ENCODE data around the gene TAX1BP3. TPM values are rescaled to one million over a fixed set of nuclear protein-coding genes. Genes with fewer than 3 reads are reported as not detected.

The TAX1BP3 gene
- total and polyA plus RNA-seq, 4 experiments from 2014 or later: 12.7 to 32.3 (median 20.7) TPM

GRCh38 chr17:3641014-3641413, 27.4 kb downstream of the TAX1BP3 start:
- no peak overlapping the region for H3K4me3 Mint-ChIP-seq
- peaks cover 5 to 22% (median 13%) of the 10 kb centered on the region in 4 donors for H3K4me1 Mint-ChIP-seq
- Histone ChIP-seq H3K4me1 (ENCODE audit: insufficient read depth, low read length) (peaks cover 5% of the 10 kb centered on the region), H3K4me3 (ENCODE audit: low read length in 2 of 2) (no peak overlapping the region), H3K9me3 (ENCODE audit: control insufficient read depth in 1 of 2, low read length in 2 of 2) (no peaks in the 10 kb centered on the region), H3K36me3 (ENCODE audit: insufficient read depth, low read length) (no peaks in the 10 kb centered on the region), H3K27ac (ENCODE audit: low read depth, low read length) (no peak overlapping the region), H3K27me3 (ENCODE audit: insufficient read depth, low read length) (no peaks in the 10 kb centered on the region)
- DNase-seq: no peak
- ChIA-PET POLR2A (ENCODE audit: partially characterized antibody) (no interaction called here), CTCF (ENCODE audit: partially characterized antibody) (interaction anchor here (1.1 kb wide), 1 partner anchor 98 kb away, joined by 3 read pairs; no protein-coding TSS in a partner anchor)
- H3K27ac Mint-ChIP-seq: no peak overlapping the region
- intact Hi-C loops (cut with micrococcal nuclease): no loop called here
- no peaks in the 10 kb centered on the region for H3K9me3 Mint-ChIP-seq
- peaks cover 7% of the 10 kb centered on the region in 2 donors for H3K36me3 Mint-ChIP-seq
- H3K27me3 Mint-ChIP-seq: no peaks in the 10 kb centered on the region

- CTCF ChIA-PET (ENCODE audit: partially characterized antibody): interaction anchor here (1.1 kb wide), 1 partner anchor 99 kb away, joined by 3 read pairs; no protein-coding TSS in a partner anchor
- peak overlapping the region in 1 of 7 donors; percentile 60 for H3K27ac Mint-ChIP-seq
Observed at GRCh38 chr17:3639981-3640596, 28.3 kb downstream of the TAX1BP3 start.

DNA sequence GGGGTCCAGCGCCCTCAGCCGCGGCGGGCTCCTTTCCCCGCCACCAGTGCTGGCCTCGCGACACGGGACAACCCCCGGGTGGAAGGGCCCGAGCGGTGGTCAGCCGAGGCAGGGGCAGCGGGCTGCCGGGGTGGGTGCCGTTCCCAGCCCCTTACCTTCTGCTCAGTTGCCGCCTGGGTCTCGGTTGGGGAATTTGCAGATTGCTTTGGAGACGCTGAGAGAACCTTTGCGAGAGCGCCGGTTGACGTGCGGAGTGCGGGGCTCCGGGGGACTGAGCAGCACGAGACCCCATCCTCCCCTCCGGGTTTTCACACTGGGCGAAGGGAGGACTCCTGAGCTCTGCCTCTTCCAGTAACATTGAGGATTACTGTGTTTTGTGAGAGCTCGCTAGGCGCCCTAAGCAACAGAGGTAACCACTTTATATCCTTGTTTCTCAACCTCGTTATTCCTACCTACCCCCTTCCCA, 31.4 kb downstream of the TAX1BP3 start:
- H3K9me3 Mint-ChIP-seq: no peaks in the 10 kb centered on the region
- H3K27ac ChIP-seq (ENCODE audit: low read depth, low read length): peak overlapping the region; percentile 98
- no peaks in the 10 kb centered on the region for H3K9me3 ChIP-seq (ENCODE audit: control insufficient read depth in 1 of 2, low read length in 2 of 2)
- H3K4me1 ChIP-seq (ENCODE audit: insufficient read depth, low read length): peaks cover 11% of the 10 kb centered on the region
- H3K4me3 Mint-ChIP-seq: peak overlapping the region; percentile 81 to 98 (median 88)
- H3K4me3 ChIP-seq (ENCODE audit: low read length in 2 of 2): peak overlapping the region; percentile 73 to 99
- POLR2A ChIA-PET (ENCODE audit: partially characterized antibody): interaction anchor here (0.8 to 2.3 kb wide), 12 partner anchors 9 to 1864 kb away, joined by 3 to 8 read pairs (median 4); partner anchors contain the start of genes CYB5D2, DERL2, EMC6 and MIS12
- peak overlapping the region in 6 of 7 donors; percentile 21 to 97 (median 82) for H3K27ac Mint-ChIP-seq
- intact Hi-C loops (cut with micrococcal nuclease): loop anchor here (1.0 to 5.0 kb wide), 3 partner anchors 31 to 730 kb away; partner anchors contain the start of genes EMC6, TAX1BP3 and UBE2G1
- no peaks in the 10 kb centered on the region for H3K27me3 Mint-ChIP-seq
- no peak for DNase-seq
- no peaks in the 10 kb centered on the region for H3K27me3 ChIP-seq (ENCODE audit: insufficient read depth, low read length)
- H3K4me1 Mint-ChIP-seq: peaks cover 12 to 37% (median 24%) of the 10 kb centered on the region in 4 donors
- CTCF ChIA-PET (ENCODE audit: partially characterized antibody): interaction anchor here (1.0 to 2.3 kb wide), 5 partner anchors 10 to 789 kb away, joined by 3 to 9 read pairs (median 4); partner anchors contain the start of gene NCBP3
- no peaks in the 10 kb centered on the region for H3K36me3 ChIP-seq (ENCODE audit: insufficient read depth, low read length)
- H3K36me3 Mint-ChIP-seq: peaks cover 7 to 10% of the 10 kb centered on the region in 2 donors

More at GRCh38 chr17:3639981-3640596, 28.3 kb downstream of the TAX1BP3 start:
- POLR2A ChIA-PET (ENCODE audit: partially characterized antibody): no interaction called here
- no peaks in the 10 kb centered on the region for H3K9me3 Mint-ChIP-seq
- H3K4me1 ChIP-seq (ENCODE audit: insufficient read depth, low read length): peaks cover 11% of the 10 kb centered on the region
- no peaks in the 10 kb centered on the region for H3K27me3 ChIP-seq (ENCODE audit: insufficient read depth, low read length)
- H3K36me3 ChIP-seq (ENCODE audit: insufficient read depth, low read length): no peaks in the 10 kb centered on the region
- H3K27ac ChIP-seq (ENCODE audit: low read depth, low read length): no peak overlapping the region
- intact Hi-C loops (cut with micrococcal nuclease): loop anchor here (5.0 kb wide), 2 partner anchors 72 to 727 kb away; partner anchors contain the start of gene UBE2G1
- H3K27me3 Mint-ChIP-seq: no peaks in the 10 kb centered on the region
- H3K4me1 Mint-ChIP-seq: peaks cover 7 to 22% (median 15%) of the 10 kb centered on the region in 4 donors
- no peak overlapping the region for H3K4me3 ChIP-seq (ENCODE audit: low read length in 2 of 2)
- H3K36me3 Mint-ChIP-seq: peaks cover 7% of the 10 kb centered on the region in 2 donors
- DNase-seq: no peak
- peak overlapping the region in 2 of 8 donors; percentile 40 to 61 for H3K4me3 Mint-ChIP-seq
- H3K9me3 ChIP-seq (ENCODE audit: control insufficient read depth in 1 of 2, low read length in 2 of 2): no peaks in the 10 kb centered on the region

DNA sequence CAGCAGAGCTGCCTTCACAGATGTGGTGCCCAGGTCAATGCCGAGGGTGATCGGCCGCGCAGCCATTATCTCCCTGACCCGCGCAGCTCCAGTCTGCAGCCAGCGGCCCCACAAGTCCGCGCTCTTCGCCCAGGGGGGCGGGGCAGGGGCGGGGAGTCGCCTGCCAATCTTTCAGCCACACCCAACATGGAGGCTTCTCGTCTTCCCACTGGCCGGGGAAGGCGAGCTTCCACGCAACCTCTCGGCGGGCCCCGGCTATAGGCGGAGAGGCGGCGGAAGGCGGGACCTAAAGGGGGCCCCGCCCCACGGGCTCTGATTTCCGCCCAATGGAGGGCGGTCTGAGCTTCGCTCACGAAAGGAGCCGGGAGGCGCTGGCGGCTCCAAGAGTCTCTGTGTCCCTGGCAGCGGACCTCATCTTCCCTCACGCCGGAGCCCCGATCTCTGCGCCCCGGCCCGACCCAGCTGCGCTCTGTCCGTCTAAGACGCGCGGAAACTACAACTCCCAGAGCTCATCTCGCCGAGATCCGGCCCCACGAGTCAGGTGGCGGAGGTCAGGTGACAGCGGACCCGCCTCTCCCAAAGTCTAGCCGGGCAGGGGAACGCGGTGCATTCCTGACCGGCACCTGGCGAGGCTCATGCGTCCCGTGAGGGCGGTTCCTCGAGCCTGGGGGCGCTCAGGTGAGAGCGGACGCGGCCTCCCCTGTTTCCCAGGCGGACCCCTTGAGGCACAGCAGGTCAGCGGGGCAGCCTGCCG, 32.0 kb downstream of the TAX1BP3 start, which contains the start of the genes CTNS and SHPK:
Gene CTNS (plus strand): TSS at position 607 of the 754 bp plus-strand sequence. CDS start 3,447 bp downstream, outside the sequence.
Gene SHPK (minus strand): TSS at position 97 of the 754 bp plus-strand sequence. CDS start 31 bp downstream, at position 66.
- H3K4me3 Mint-ChIP-seq: peak within 1 kb of the TSS; percentile 96 to 100 (median 98)
- no peaks in the 10 kb centered on the region for H3K36me3 ChIP-seq (ENCODE audit: insufficient read depth, low read length)
- no peaks in the 10 kb centered on the region for H3K27me3 Mint-ChIP-seq
- ChIA-PET POLR2A (ENCODE audit: partially characterized antibody) (interaction anchor here (0.7 to 2.3 kb wide), 15 partner anchors 8 to 1865 kb away, joined by 3 to 8 read pairs (median 4); partner anchors contain the start of genes CYB5D2, DERL2, EMC6 and MIS12), CTCF (ENCODE audit: partially characterized antibody) (interaction anchor here (1.1 to 2.3 kb wide), 5 partner anchors 9 to 788 kb away, joined by 3 to 9 read pairs (median 5); no protein-coding TSS in a partner anchor)
- H3K4me1 ChIP-seq (ENCODE audit: insufficient read depth, low read length): peaks cover 11% of the 10 kb centered on the region
- peak within 1 kb of the TSS; percentile 97 to 100 (median 100) for H3K27ac Mint-ChIP-seq
- DNase-seq: peak; percentile 93 to 97 (median 94)
- intact Hi-C loops (cut with micrococcal nuclease): loop anchor here (1.0 to 5.0 kb wide), 3 partner anchors 32 to 731 kb away; partner anchors contain the start of genes EMC6, TAX1BP3 and UBE2G1
- no peaks in the 10 kb centered on the region for H3K9me3 Mint-ChIP-seq
- peak within 1 kb of the TSS; percentile 73 to 99 for H3K4me3 ChIP-seq (ENCODE audit: low read length in 2 of 2)
- peak within 1 kb of the TSS; percentile 98 for H3K27ac ChIP-seq (ENCODE audit: low read depth, low read length)
- H3K36me3 Mint-ChIP-seq: peaks cover 7 to 10% of the 10 kb centered on the region in 2 donors
- peaks cover 12 to 37% (median 24%) of the 10 kb centered on the region in 4 donors for H3K4me1 Mint-ChIP-seq
- no peaks in the 10 kb centered on the region for H3K9me3 ChIP-seq (ENCODE audit: control insufficient read depth in 1 of 2, low read length in 2 of 2)
- H3K27me3 ChIP-seq (ENCODE audit: insufficient read depth, low read length): no peaks in the 10 kb centered on the region

DNA sequence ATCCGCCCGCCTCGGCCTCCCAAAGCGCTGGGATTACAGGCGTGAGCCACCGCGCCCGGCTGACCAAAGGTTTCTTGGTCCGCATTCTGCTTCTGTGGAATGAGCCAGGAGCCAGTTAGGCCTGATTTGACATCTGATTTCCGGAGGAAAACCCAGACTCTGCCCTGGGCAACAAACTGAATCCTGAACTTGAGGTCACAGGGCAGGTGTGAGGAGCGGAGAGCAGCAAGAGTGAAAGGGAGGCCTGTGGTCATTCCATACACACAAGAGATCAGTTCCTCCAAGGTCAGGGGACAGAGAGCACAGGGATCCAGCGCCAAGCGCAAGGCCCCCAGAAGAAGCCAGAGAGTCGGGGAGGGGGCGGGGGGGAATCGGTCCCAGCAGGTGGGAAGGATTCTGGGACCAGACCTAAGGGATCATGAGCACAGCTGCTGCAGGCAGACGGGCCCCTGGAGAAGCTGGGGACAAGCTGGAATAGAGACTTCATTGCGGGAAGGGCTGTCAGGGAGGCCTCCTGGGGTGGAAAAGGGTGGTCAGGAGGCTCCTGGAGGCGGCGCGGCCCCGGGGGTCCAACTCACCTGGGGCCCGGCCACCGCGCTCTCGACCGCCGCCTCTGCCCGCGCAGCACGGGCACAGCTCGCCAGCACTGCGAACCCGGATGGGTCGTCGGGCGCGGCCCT, 32.8 kb downstream of the TAX1BP3 start:
- H3K4me1 ChIP-seq (ENCODE audit: insufficient read depth, low read length): peaks cover 11% of the 10 kb centered on the region
- Mint-ChIP-seq H3K27me3 (no peaks in the 10 kb centered on the region), H3K4me3 (peak overlapping the region; percentile 96 to 100 (median 98)), H3K27ac (peak overlapping the region; percentile 17 to 91 (median 69)), H3K9me3 (no peaks in the 10 kb centered on the region), H3K36me3 (peaks cover 7 to 10% of the 10 kb centered on the region in 2 donors), H3K4me1 (peaks cover 12 to 37% (median 24%) of the 10 kb centered on the region in 4 donors)
- H3K4me3 ChIP-seq (ENCODE audit: low read length in 2 of 2): peak overlapping the region; percentile 73 to 99
- H3K36me3 ChIP-seq (ENCODE audit: insufficient read depth, low read length): no peaks in the 10 kb centered on the region
- no peaks in the 10 kb centered on the region for H3K27me3 ChIP-seq (ENCODE audit: insufficient read depth, low read length)
- no peaks in the 10 kb centered on the region for H3K9me3 ChIP-seq (ENCODE audit: control insufficient read depth in 1 of 2, low read length in 2 of 2)
- DNase-seq: no peak
- intact Hi-C loops (cut with micrococcal nuclease): loop anchor here (1.0 to 5.0 kb wide), 3 partner anchors 33 to 732 kb away; partner anchors contain the start of genes EMC6, TAX1BP3 and UBE2G1
- peak overlapping the region; percentile 98 for H3K27ac ChIP-seq (ENCODE audit: low read depth, low read length)
- POLR2A ChIA-PET (ENCODE audit: partially characterized antibody): interaction anchor here (0.9 to 2.3 kb wide), 12 partner anchors 8 to 1866 kb away, joined by 3 to 8 read pairs (median 4); partner anchors contain the start of genes CYB5D2, EMC6, NCBP3 and TAX1BP3
- CTCF ChIA-PET (ENCODE audit: partially characterized antibody): interaction anchor here (1.1 to 2.3 kb wide), 5 partner anchors 9 to 788 kb away, joined by 3 to 9 read pairs (median 5); no protein-coding TSS in a partner anchor

GRCh38 chr17:3632287-3632686, 36.1 kb downstream of the TAX1BP3 start:
- Histone ChIP-seq H3K36me3 (ENCODE audit: insufficient read depth, low read length) (peaks cover 3% of the 10 kb centered on the region), H3K27ac (ENCODE audit: low read depth, low read length) (no peak overlapping the region), H3K9me3 (ENCODE audit: control insufficient read depth in 1 of 2, low read length in 2 of 2) (no peaks in the 10 kb centered on the region), H3K27me3 (ENCODE audit: insufficient read depth, low read length) (no peaks in the 10 kb centered on the region), H3K4me3 (ENCODE audit: low read length in 2 of 2) (no peak overlapping the region), H3K4me1 (ENCODE audit: insufficient read depth, low read length) (peaks cover 9% of the 10 kb centered on the region)
- Mint-ChIP-seq H3K27me3 (no peaks in the 10 kb centered on the region), H3K4me3 (no peak overlapping the region), H3K9me3 (no peaks in the 10 kb centered on the region), H3K4me1 (peaks cover 11 to 26% (median 17%) of the 10 kb centered on the region in 4 donors), H3K36me3 (peaks cover 17 to 21% of the 10 kb centered on the region in 2 donors), H3K27ac (peak overlapping the region in 2 of 7 donors; percentile 15 to 38)
- no peak for DNase-seq
- ChIA-PET CTCF (ENCODE audit: partially characterized antibody) (interaction anchor here (1.1 kb wide), 1 partner anchor 18 kb away, joined by 4 read pairs; no protein-coding TSS in a partner anchor), POLR2A (ENCODE audit: partially characterized antibody) (interaction anchor here (0.6 kb wide), 1 partner anchor 778 kb away, joined by 3 read pairs; no protein-coding TSS in a partner anchor)
- intact Hi-C loops (cut with micrococcal nuclease): no loop called here

Measured in CD4-positive, alpha-beta memory T cell (primary cell).